Gastroesophageal sphincter (tissue), 4 donors: Measurements from ENCODE around the gene TROAP. TPM values are rescaled to one million over a fixed set of nuclear protein-coding genes. Genes with fewer than 3 reads are reported as not detected.

ENCODE experiments used
- total RNA-seq, 4 donors: library from RNA; depleted of rRNA; stranded (reverse); fragments of >200 nt; gene quantifications; one replicate each; pipeline ENCODE4 v1.1.0, GENCODE V29; 2016

The TROAP gene
- total RNA-seq, 4 donors from 2014 or later = 0.22 TPM; not detected in 3

Other genes with a start within 250 kb of the TROAP start
- 1 to 10 TPM in 2 of 4 donors, under 1 TPM in 2; 0.54 to 1.2 (median 0.85) TPM for gene DHH, start 228.5 kb upstream of the TROAP start, total RNA-seq
- gene LMBR1L, start 212.4 kb upstream of the TROAP start, total RNA-seq = 10 to 100 TPM; 17.6 to 77.5 (median 37.5) TPM
- 1,000 to 10,000 TPM in 1 of 4 donors, 100 to 1,000 TPM in 3; 568 to 1,050 (median 731) TPM for gene TUBA1B, start 191.9 kb upstream of the TROAP start, total RNA-seq
- 1,000 to 10,000 TPM in 1 of 4 donors, 100 to 1,000 TPM in 3; 514 to 1,167 (median 639) TPM for gene TUBA1A, start 134.2 kb upstream of the TROAP start, total RNA-seq
- 100 to 1,000 TPM; 122 to 210 (median 131) TPM for gene TUBA1C, start 58.2 kb upstream of the TROAP start, total RNA-seq
- 10 to 100 TPM in 1 of 4 donors, 1 to 10 TPM in 3; 3.0 to 16.2 (median 5.8) TPM for gene PRPH, start 28.1 kb upstream of the TROAP start, total RNA-seq
- gene C1QL4, start 13.9 kb downstream of the TROAP start, total RNA-seq = not detected
- gene DNAJC22, start 23.6 kb downstream of the TROAP start, total RNA-seq = under 1 TPM in 2 of 4 donors, not detected in 2; 0.08 to 0.40 TPM
- 10 to 100 TPM in 2 of 4 donors, 1 to 10 TPM in 2; 8.6 to 17.8 (median 9.5) TPM for gene SPATS2, start 44.2 kb downstream of the TROAP start, total RNA-seq
- gene KCNH3, start 215.8 kb downstream of the TROAP start, total RNA-seq = under 1 TPM in 3 of 4 donors, not detected in 1; 0.13 to 0.69 (median 0.31) TPM
- gene MCRS1, start 244.9 kb downstream of the TROAP start, total RNA-seq = 10 to 100 TPM; 35.3 to 62.5 (median 51.1) TPM